ENCODE measurements around the gene CCDC169.
A peak's percentile ranks its signal among the peaks of the same experiment; 100 is the strongest.
"Not testable (repeated sequence)": the region's sequence is repeated elsewhere in the genome, so short reads cannot be mapped to it uniquely, and the experiment has no call there.

Gene CCDC169

DNA sequence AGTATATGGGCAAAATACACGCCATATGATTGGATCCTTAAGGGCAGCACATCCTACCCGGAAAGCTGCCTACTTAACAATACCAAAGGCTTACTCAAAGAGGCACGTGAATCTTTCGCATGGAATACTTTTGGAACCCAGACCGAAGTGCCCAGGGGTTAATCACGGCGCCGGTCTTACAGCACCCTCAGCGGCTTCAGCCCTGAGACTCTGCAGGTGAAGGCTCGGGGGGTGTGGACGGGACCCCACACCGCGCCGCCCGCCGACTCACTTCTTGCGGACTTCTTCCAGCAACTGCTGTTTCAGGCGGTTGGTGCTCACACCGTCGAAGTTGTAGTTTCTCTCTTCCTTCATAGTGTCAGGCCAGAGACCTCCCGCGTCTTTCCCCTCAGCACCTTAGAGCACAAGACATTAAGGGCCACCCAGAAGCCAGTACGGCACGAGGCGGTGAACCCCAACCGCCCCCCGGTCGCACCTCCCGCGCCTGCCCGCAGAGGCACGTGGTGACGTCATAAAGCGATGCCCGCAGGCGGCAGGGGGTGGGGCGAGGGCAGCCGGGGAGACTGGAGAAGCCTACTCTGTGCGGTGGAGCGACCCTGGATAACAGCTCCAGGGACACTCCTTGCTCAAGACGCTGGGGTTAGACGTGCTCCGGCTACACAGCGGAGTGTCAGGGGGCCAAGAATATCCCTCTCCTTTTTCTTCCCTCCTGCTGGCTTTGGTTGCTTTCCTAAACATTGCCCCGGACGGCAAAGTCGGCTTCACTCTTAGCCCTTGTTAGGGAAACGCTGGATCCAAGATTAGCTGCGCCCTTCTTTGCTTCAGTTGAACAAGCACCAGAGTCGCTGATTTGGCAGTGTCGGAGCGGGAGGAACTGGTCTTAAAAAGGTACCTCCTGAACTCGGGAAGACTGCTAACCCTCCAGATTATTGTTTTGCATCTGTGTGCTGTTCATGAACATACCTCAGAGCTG is at the start of gene CCDC169:
Gene CCDC169 (minus strand): TSS at position 449 of the 973 bp plus-strand sequence. CDS start 95 bp downstream, at position 354.
- DNase-seq, result peak; percentile 70

- DNase-seq, result peak; percentile 81
These were observed 48.8 kb upstream of the CCDC169 start, which contains the start of gene SPART for GRCh38 chr13:36346222-36347083. TSS of gene SPART (minus strand) at chr13:36346394. CDS start at chr13:36335830, 10,564 bp downstream.

GRCh38 chr13:36345438-36346221 is 48.0 kb upstream of the CCDC169 start:
- DNase-seq, result peak; percentile 17

DNA sequence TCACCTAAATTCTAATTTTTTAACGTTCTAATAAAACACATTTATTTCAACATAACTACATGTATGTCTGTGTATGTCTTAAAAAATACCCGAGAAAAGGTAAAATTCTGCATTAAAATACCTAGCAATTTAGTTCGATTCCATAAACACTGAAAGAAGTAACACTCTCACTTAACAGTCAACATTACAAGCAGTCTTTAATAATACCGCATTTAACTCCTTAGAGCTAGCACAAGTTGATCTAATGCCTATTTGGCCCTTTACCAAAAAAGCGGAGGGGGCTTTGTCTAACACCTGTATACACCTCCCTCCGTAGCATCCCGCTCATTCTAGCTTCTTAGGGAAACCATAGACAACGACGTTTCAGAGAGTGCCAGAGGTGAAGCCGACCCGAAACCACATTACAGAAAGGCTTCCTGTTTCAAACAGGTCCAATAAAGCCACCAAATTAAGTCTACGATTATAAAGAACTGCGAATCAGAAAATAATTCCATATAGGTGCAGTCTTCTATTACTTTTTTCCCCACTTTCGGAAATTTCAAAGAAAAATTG is 47.3 kb upstream of the CCDC169 start:
- DNase-seq, result no peak

DNA sequence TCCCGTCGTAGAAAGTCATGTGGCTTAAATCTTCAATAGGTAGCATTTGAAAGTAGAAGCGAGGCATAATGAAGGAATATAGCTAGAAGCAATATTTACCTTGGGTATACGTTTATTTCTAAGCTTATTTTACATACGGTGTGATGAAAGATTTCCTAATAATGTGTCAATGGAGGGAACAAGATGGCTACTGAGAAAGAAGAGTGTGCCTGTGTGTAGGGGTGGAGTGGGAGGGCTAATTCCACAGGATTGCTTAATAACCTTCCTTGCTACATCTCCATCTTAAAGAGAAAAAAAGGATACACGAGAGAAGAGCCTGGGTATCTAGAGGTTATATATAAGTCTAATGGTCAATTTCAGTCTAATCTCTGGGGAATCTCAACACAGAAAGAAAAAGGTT is 46.6 kb upstream of the CCDC169 start:
- no peak for DNase-seq

GRCh38 chr13:36343766-36344165 is 46.2 kb upstream of the CCDC169 start:
- no peak for DNase-seq

- DNase-seq, result no peak
These were observed 45.1 kb upstream of the CCDC169 start for GRCh38 chr13:36342715-36343114.

GRCh38 chr13:36341718-36342117 is 44.1 kb upstream of the CCDC169 start:
- no peak for DNase-seq

DNA sequence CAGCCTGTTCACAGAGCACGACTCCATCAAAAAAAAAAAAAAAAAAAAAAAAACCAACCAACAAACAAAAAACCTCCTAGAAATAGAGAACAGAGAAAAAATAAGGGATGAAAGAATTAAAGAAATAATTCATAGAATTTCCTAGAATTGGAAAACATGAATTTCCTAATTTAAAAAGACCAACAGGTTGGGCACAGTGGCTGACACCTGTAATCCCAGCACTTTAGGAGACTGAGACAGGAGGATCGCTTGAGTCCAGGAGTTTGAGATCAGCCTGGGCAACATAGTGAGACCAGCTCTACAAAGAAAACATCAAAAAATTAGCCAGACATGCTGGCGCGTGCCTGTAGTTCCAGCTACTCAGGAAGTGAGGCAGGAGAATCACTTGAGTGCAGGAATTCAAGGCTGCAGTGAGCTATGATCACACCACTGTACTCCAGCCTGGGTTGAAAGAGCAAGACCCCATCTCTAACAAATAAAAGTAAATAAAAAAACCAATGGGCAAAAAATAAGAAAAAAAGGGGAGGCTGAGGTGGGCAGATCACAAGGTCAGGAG is 42.1 kb upstream of the CCDC169 start:
- no peak for DNase-seq

DNA sequence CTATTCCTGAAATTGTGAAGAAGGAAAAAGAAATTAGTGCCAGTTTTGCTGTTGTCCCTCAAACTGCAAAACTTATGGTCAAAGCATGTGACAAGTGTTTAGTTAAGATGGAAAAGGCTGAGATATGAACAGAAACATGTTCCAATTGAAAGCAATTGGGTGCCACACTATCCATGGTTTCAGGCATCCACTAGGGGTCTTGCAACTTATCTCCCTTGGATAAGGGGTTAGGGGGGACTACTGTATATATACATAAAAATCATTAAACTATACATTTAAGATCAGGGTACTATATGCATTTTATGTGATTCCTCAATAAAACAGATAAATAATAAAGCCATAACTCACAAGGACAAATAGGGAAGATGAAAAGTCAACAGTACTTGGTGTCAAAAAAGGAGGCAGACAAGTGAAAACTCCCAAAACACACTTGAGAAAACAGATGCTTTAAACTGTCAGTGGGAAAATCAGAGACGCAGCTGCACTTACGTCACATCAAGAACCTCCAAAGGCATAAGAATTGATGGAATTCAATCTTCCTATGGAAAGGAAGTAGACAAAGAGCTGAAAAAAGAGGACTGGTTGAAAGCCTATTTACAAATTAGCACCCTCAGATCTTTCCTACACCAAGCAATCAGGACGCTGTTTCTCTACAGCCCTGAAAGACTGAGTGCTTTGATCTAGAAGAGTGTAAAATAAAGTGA is 40.5 kb upstream of the CCDC169 start:
- no peak for DNase-seq

GRCh38 chr13:36332986-36333385 is 35.4 kb upstream of the CCDC169 start:
- no peak for DNase-seq

DNA sequence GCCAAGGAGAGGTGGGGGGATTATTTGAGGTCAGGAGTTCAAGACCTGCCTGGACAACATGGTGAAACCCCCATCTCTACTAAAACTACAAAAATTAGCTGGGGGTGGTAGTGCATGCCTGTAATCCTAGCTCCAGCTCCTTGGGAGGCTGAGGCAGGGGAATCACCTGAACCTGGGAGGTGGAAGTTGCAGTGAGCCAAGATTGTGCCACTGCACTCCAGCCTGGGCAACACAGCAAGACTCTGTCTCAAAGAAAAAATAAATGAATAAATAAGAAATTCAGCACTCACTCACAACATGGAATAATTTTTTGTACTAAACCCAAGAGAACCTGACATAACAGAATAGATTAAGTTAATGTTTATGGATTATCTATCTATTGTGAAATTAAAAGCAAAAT is 34.6 kb upstream of the CCDC169 start:
- DNase-seq, result not testable (repeated sequence)

DNA sequence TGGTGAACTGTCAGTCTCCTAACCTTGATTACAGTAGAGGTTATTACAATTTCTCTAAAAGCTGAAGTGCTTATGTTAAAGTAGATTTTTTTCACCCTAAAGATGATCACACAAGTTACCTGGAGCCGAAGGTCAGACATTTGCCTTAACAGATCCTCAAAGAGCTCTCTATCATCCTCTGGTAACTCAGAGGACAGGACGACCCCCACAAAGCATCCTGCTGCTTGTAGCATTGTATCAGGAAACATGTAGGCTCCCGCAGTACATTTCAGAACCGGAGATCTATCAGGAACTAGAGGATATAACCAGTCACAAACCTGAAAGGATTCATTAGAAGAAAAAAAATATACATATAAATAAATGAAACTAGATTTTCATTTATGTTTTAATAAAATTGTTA is 33.7 kb upstream of the CCDC169 start:
- no peak for DNase-seq

DNA sequence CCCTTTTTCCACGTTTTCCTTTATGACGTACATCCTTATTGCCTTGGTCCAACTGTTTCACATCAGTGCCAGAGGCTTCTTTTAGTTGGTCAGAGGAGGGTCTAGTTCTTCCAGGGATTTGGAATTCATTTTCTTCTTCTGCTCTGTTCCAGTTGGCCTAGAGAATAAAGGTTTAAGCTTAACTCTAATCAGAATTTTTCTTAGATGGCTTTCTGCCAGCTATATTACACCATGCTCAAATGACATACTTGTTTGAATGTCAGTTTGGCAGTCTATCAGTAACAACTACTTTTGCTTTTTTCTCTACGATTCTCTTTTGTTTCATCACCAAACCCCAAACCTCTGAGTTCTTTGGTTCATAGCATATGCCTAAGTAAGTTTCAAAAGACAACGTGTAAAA is 31.7 kb upstream of the CCDC169 start:
- no peak for DNase-seq

DNA sequence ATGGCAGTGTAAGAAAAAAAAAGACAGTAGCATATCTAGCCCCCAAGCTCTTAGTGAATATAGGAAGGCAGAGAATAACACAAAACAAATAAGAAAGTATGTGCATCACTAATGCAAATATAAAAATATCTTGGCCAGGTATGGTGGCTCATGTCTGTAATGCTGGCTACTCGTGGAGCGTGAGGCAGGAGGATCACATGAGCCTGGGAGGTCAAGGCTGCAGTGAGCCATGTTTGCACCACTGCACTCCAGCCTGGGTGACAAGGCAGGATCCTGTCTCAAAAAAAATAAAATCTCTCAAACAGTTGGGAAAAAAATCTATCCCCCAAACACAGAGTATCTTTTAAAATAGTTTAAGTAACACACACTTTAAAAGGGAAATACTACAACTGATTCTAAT is 31.2 kb upstream of the CCDC169 start:
- DNase-seq, result no peak

GRCh38 chr13:36325912-36326311 is 28.3 kb upstream of the CCDC169 start:
- DNase-seq, result no peak

DNA sequence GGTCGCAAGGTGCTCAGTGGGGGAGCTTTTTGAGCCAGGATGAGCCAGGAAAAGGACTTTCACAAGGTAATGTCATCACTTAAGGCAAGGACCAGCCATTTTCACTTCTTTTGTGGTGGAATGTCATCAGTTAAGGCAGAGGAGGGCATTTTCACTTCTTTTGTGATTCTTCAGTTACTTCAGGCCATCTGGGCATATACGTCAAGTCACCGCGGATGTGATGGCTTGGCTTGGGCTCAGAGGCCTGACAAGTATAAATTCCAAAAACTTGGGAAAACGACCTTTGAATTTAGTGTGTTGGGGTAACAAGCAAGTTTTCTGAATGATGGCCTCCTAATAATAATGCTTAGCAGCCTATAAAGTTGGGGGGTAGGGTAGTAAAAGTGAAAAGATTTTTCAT is 27.3 kb upstream of the CCDC169 start:
- DNase-seq, result not testable (repeated sequence)

DNA sequence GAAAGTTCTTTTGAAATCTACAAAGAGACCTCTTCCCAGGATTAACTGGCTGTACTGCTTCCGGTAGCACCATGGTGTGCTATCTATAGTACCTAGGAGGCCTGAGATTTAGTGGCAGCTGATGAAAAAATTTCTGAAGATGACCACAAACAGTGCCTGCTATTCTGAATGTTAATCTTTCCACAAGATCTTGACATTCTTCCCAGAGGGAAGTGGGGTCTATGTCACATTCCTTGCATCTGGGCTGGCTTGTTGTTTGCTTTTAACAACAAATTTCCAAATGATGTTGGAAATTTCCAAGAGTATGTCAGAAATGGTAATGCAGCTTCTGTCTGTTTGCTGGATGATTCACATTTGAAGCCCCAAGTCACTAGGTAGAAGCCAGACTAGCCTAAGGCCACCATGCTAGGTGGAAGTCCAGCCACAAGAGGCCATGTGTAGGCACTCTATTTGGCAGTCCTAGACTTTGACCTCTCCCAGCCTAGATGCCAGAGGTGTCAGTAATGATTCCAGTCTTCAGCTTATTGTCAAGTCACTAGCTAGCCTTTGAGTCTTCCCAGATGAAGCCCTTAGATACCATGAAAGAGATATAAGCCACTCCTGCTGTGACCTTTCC is 26.4 kb upstream of the CCDC169 start:
- DNase-seq, result no peak

DNA sequence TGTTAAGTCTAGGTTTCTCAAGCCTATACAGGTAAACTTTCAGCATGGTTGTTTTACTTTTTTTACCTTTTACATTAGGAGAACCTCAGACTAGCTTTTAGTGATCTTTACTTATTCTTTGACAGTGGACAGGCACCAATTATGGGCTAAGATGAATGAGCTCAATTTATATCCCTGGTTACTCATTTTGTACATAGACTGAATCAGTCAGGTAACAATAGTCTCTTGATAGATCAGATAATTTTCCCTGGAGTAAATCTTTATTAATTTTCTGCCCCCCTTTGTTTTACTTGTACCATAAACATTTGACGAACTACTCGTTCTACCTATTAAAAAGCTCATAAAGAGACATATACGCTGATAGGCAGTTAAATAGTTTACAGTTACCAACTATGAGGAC is 25.8 kb upstream of the CCDC169 start:
- no peak for DNase-seq

- DNase-seq, result not testable (repeated sequence)
These were observed 22.2 kb upstream of the CCDC169 start for GRCh38 chr13:36319793-36320192.
